ENCODE data around the gene MAD2L2.

DNA sequence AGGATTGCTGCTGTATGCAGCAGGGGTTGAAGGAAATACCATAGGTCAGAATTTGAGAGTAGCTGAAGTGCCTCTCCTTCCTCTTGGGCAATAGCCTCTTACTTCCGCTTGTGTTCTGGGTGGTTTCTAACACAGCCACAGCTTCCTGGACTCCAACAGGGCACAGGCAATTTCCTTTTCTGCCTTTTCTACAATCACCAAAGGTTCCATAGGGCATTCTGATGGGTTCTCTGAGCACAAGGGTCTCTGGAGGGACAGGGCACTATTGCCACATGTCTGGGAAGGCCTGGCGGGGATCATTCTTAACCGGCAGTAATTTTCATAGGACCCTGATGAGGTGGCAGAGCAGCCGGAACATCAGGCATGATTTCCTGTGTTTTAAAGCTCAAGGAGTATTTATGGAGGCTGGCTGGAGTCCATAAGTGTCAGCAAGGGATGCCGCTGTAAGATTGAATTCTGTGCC is 49.5 kb upstream of the MAD2L2 start:
- TF ChIP-seq, protein P1, sequence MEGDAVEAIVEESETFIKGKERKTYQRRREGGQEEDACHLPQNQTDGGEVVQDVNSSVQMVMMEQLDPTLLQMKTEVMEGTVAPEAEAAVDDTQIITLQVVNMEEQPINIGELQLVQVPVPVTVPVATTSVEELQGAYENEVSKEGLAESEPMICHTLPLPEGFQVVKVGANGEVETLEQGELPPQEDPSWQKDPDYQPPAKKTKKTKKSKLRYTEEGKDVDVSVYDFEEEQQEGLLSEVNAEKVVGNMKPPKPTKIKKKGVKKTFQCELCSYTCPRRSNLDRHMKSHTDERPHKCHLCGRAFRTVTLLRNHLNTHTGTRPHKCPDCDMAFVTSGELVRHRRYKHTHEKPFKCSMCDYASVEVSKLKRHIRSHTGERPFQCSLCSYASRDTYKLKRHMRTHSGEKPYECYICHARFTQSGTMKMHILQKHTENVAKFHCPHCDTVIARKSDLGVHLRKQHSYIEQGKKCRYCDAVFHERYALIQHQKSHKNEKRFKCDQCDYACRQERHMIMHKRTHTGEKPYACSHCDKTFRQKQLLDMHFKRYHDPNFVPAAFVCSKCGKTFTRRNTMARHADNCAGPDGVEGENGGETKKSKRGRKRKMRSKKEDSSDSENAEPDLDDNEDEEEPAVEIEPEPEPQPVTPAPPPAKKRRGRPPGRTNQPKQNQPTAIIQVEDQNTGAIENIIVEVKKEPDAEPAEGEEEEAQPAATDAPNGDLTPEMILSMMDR (IDR thresholded peaks at IDR 0.05), result no peak
- no peak for TF ChIP-seq POLR2A (IDR thresholded peaks at IDR 0.05)
